ENCODE measurements around the gene NME4. TPM values are rescaled to one million over a fixed set of nuclear protein-coding genes. Genes with fewer than 3 reads are reported as not detected.

Gene NME4
- polyA plus RNA-seq, 3 donors, result 26.7 to 31.4 (median 26.9) TPM

- Histone ChIP-seq H3K79me2 (ENCODE audit: insufficient read depth, low read length) (peaks cover 12% of the 10 kb centered on the region), H4K20me1 (ENCODE audit: insufficient read depth, low read length) (peaks cover 15% of the 10 kb centered on the region), H3K9ac (ENCODE audit: insufficient read depth, low read length, poor library complexity, severe bottlenecking) (no peak overlapping the region), H3K36me3 (replicated peaks in 1 of 2; ENCODE audit: control insufficient read depth in 1 of 2, insufficient read depth in 2 of 2, low read length in 2 of 2) (peaks cover 53 to 65% of the 10 kb centered on the region in 2 donors), H3K4me2 (replicated peaks; ENCODE audit: extremely low read depth, low read length, poor library complexity, severe bottlenecking) (no peak overlapping the region), H3K9me3 (replicated peaks in 1 of 2; ENCODE audit: control insufficient read depth in 1 of 2, insufficient read depth in 1 of 2, low read length in 2 of 2) (no peaks in the 10 kb centered on the region), H2AFZ (ENCODE audit: insufficient read depth, low read depth, low read length, poor library complexity, severe bottlenecking) (no peak overlapping the region), H3K27ac (ENCODE audit: low read depth in 1 of 2, low read length in 2 of 2) (no peak overlapping the region), H3K27me3 (ENCODE audit: control insufficient read depth in 2 of 2, insufficient read depth in 2 of 2, low read length in 2 of 2) (no peaks in the 10 kb centered on the region), H3K4me3 (replicated peaks in 1 of 3; ENCODE audit: low read depth in 2 of 3, low read length in 3 of 3) (no peak overlapping the region), H3K4me1 (ENCODE audit: control insufficient read depth in 1 of 2, insufficient read depth in 2 of 2, low read length in 2 of 2) (peaks cover 13 to 16% of the 10 kb centered on the region in 2 donors)
- no peak for TF ChIP-seq CTCF (IDR thresholded peaks at IDR 0.05)
- H3K27ac Mint-ChIP-seq, result no peak overlapping the region
- H3K27me3 Mint-ChIP-seq (ENCODE audit: low read depth in 3 of 3), result peaks cover 0 to 5% (median 4%) of the 10 kb centered on the region in 3 donors
- no peak overlapping the region for H3K4me3 Mint-ChIP-seq
- intact Hi-C loops (cut with micrococcal nuclease), result no loop called here
- H3K4me1 Mint-ChIP-seq, result peaks cover 11% of the 10 kb centered on the region
- 98% methylated on average over 9 of the region's 9 CpGs for WGBS (ENCODE audit: insufficient coverage)
- H3K9me3 Mint-ChIP-seq, result no peaks in the 10 kb centered on the region
- no peak for DNase-seq
- peaks cover 29 to 59% of the 10 kb centered on the region in 2 donors for H3K36me3 Mint-ChIP-seq
These were observed 22.4 kb upstream of the NME4 start for GRCh38 chr16:374616-374926.

GRCh38 chr16:375212-375611 is 21.8 kb upstream of the NME4 start:
- H3K4me1 ChIP-seq (ENCODE audit: control insufficient read depth in 1 of 2, insufficient read depth in 2 of 2, low read length in 2 of 2), result peaks cover 12 to 17% of the 10 kb centered on the region in 2 donors
- H3K79me2 ChIP-seq (ENCODE audit: insufficient read depth, low read length), result peaks cover 15% of the 10 kb centered on the region
- peaks cover 56 to 65% of the 10 kb centered on the region in 2 donors for H3K36me3 ChIP-seq (replicated peaks in 1 of 2; ENCODE audit: control insufficient read depth in 1 of 2, insufficient read depth in 2 of 2, low read length in 2 of 2)
- Mint-ChIP-seq H3K27ac (no peak overlapping the region), H3K27me3 (ENCODE audit: low read depth in 3 of 3) (peaks cover 0 to 3% (median 2%) of the 10 kb centered on the region in 3 donors), H3K4me3 (no peak overlapping the region), H3K36me3 (peaks cover 29 to 58% of the 10 kb centered on the region in 2 donors), H3K4me1 (peaks cover 12% of the 10 kb centered on the region), H3K9me3 (no peaks in the 10 kb centered on the region)
- no peaks in the 10 kb centered on the region for H3K9me3 ChIP-seq (replicated peaks in 1 of 2; ENCODE audit: control insufficient read depth in 1 of 2, insufficient read depth in 1 of 2, low read length in 2 of 2)
- intact Hi-C loops (cut with micrococcal nuclease), result no loop called here
- H3K9ac ChIP-seq (ENCODE audit: insufficient read depth, low read length, poor library complexity, severe bottlenecking), result no peak overlapping the region
- H3K27ac ChIP-seq (ENCODE audit: low read depth in 1 of 2, low read length in 2 of 2), result no peak overlapping the region
- no peak overlapping the region for H2AFZ ChIP-seq (ENCODE audit: insufficient read depth, low read depth, low read length, poor library complexity, severe bottlenecking)
- H4K20me1 ChIP-seq (ENCODE audit: insufficient read depth, low read length), result peaks cover 22% of the 10 kb centered on the region
- no peak for DNase-seq
- no peak for TF ChIP-seq CTCF (IDR thresholded peaks at IDR 0.05)
- 97% methylated on average over 23 of the region's 23 CpGs for WGBS (ENCODE audit: insufficient coverage)
- no peak overlapping the region for H3K4me2 ChIP-seq (replicated peaks; ENCODE audit: extremely low read depth, low read length, poor library complexity, severe bottlenecking)
- no peak overlapping the region for H3K4me3 ChIP-seq (replicated peaks in 1 of 3; ENCODE audit: low read depth in 2 of 3, low read length in 3 of 3)
- H3K27me3 ChIP-seq (ENCODE audit: control insufficient read depth in 2 of 2, insufficient read depth in 2 of 2, low read length in 2 of 2), result no peaks in the 10 kb centered on the region

Measured in CD14-positive monocyte (primary cell).